NCI-H774 (cell line): ENCODE data around the gene SEMA6C.
"Not testable (repeated sequence)": the region's sequence is repeated elsewhere in the genome, so short reads cannot be mapped to it uniquely, and the experiment has no call there.

ENCODE experiments used
- DNase-seq: peaks from one replicate; lab custom pipeline; 2025; lab: John Stamatoyannopoulos, UW

SEMA6C gene

GRCh38 chr1:151146412-151147131 lies at the start of gene SEMA6C:
Gene SEMA6C (minus strand): TSS chr1:151146631. CDS start chr1:151142621, 4,010 bp downstream.
- peak; percentile 89 for DNase-seq

- not testable (repeated sequence) for DNase-seq
Observed at GRCh38 chr1:151194894-151195594, 48.6 kb upstream of the SEMA6C start.

- DNase-seq, result no peak
Observed at GRCh38 chr1:151193856-151194255, 47.4 kb upstream of the SEMA6C start.

- DNase-seq, result no peak
Observed at GRCh38 chr1:151193304-151193703, 46.9 kb upstream of the SEMA6C start.

GRCh38 chr1:151192047-151192446 lies 45.6 kb upstream of the SEMA6C start:
- no peak for DNase-seq

- DNase-seq, result peak; percentile 92
Observed at GRCh38 chr1:151189637-151190445, 43.4 kb upstream of the SEMA6C start, which contains the start of gene VPS72. Gene VPS72 (minus strand): TSS chr1:151190197. CDS start chr1:151190121, 76 bp downstream.

- not testable (repeated sequence) for DNase-seq
Observed at GRCh38 chr1:151188667-151189066, 42.2 kb upstream of the SEMA6C start.

GRCh38 chr1:151187205-151187604 lies 40.8 kb upstream of the SEMA6C start:
- DNase-seq, result no peak

- no peak for DNase-seq
Observed at GRCh38 chr1:151184211-151184610, 37.8 kb upstream of the SEMA6C start.

- no peak for DNase-seq
Observed at GRCh38 chr1:151176514-151177045, 30.1 kb upstream of the SEMA6C start.

GRCh38 chr1:151175863-151176262 lies 29.4 kb upstream of the SEMA6C start, which contains the start of gene TMOD4:
Gene TMOD4 (minus strand): TSS chr1:151175981. CDS start chr1:151174875, 1,106 bp downstream.
- DNase-seq, result no peak

- no peak for DNase-seq
Observed at GRCh38 chr1:151175041-151175741, 28.8 kb upstream of the SEMA6C start.

GRCh38 chr1:151171190-151171589 lies 24.8 kb upstream of the SEMA6C start:
- DNase-seq, result no peak

GRCh38 chr1:151167116-151167515 lies 20.7 kb upstream of the SEMA6C start:
- DNase-seq, result no peak

GRCh38 chr1:151166505-151166956 lies 20.1 kb upstream of the SEMA6C start:
- DNase-seq, result no peak

- DNase-seq, result peak; percentile 99
Observed at GRCh38 chr1:151165738-151166504, 19.5 kb upstream of the SEMA6C start, which contains the start of the genes LYSMD1 and SCNM1. Gene LYSMD1 (minus strand): TSS chr1:151165902. CDS start chr1:151165258, 644 bp downstream. Gene SCNM1 (plus strand): TSS chr1:151166144. CDS start chr1:151166153, 9 bp downstream.

GRCh38 chr1:151165281-151165737 lies 18.9 kb upstream of the SEMA6C start:
- no peak for DNase-seq

GRCh38 chr1:151164732-151165280 lies 18.4 kb upstream of the SEMA6C start:
- no peak for DNase-seq

GRCh38 chr1:151159373-151159772 lies 12.9 kb upstream of the SEMA6C start:
- no peak for DNase-seq

GRCh38 chr1:151158751-151159251 lies 12.4 kb upstream of the SEMA6C start:
- no peak for DNase-seq
